MV-4-11 (cell line): Measurements from ENCODE around the gene CDIPT.

Source experiments
- DNase-seq: peaks from one replicate; lab custom pipeline; 2025; lab: John Stamatoyannopoulos, UW

The CDIPT gene

DNA sequence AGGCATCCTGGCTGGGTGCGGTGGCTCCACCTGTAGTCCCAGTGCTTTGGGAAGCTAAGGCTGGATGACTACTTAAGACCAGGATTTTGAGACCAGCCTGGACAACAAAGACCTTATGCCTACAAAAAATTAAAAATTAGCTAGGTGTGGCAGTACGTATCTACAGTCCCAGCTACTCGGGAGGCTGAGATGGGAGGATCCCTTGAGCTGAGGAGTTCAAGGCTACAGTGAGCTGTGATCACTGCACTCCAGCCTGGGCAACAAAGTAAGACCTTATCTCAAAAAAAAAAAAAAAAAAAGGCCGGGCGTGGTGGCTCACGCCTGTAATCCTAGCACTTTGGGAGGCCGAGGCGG, 36.7 kb downstream of the CDIPT start:
- DNase-seq: no peak

DNA sequence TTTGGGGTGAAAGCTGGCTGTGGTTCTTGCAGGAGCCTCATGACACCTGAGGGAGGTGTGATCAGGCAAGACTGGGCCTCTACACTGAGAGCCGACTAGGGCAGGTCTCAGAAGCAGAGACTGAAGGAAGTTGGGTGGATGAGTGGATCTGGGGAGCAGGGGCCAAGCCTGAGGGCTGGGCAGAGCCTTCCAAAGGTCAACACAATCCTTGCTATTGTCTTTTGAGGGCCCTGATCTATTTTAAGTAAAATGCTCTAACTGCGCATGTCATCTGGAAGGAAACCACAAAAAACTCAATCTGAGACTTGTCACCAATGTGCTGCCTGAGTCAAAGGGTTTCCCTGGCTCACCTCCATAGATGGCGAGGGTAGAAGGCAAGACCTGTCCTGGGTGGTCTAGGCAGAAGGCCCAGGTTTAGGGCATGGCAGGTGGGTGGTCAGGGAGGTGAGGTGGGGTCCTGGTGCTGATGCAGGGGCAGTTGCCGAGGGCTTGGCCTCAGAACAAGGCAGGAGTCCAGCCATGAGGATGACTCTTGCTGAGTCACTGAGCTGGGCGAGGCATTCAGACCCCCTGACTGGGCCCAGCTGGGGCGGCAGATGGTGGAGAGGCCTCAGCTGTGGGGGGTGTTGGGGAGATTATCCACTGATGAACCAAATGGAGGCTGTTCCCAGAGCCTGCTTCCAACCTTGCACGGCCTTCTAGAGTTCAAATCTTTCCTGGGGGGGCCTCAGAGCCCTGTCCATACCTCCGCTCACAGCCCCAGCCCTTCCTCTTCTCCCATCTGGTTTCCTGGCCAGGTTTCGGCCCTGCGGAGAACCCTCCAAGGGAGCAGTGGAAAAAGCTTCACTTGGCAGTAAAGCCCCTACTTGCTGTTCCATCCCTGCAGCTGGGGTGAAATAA, 37.6 kb downstream of the CDIPT start:
- peak; percentile 37 for DNase-seq

DNA sequence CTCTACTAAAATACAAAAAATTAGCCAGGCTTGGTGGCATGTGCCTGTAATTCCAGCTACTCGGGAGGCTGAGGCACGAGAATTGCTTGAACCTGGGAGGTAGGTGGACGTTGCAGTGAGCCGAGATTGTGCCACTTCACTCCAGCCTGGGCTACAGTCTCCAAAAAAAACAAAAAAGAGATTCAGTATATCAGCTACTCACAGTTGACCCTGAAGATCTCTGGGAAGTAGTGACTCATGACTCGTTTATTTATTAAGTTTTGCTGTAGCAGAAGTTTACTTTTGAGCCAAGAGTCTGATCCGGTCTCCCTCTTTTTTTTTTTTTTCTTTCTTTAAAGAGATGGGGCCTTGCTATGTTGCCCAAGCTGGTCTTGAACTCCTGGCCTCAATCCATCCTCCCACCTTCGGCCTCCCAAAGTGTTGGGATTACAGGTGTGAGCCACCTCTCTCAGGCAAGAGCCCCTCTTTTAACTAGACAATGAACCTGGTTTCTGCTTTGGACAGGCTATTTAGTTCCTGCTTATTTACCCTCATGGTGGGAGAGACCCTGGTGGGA, 38.4 kb downstream of the CDIPT start:
- DNase-seq: peak; percentile 33

DNA sequence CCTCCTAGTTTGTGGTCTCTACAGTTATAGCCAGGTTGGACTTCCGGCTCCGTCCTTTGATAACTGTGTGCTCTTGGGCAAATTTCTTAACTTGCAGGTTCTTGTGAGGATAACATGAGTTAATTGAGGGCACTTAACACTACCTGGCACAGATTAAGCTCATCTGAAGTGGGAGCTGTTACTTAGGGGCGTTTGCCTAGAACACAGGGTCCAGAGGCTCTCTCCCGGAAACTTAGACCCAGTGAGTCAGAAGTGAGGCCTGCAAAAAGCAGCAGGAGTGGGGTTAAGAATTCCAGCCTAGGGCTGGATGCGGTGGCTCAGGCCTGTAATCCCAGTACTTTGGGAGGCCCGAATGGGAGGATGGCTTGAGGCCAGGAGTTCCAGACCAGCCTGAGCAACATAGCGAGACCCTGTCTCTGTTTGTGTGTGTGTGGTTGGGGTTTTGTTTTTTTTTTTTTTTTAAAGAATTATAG, 41.3 kb downstream of the CDIPT start:
- no peak for DNase-seq

DNA sequence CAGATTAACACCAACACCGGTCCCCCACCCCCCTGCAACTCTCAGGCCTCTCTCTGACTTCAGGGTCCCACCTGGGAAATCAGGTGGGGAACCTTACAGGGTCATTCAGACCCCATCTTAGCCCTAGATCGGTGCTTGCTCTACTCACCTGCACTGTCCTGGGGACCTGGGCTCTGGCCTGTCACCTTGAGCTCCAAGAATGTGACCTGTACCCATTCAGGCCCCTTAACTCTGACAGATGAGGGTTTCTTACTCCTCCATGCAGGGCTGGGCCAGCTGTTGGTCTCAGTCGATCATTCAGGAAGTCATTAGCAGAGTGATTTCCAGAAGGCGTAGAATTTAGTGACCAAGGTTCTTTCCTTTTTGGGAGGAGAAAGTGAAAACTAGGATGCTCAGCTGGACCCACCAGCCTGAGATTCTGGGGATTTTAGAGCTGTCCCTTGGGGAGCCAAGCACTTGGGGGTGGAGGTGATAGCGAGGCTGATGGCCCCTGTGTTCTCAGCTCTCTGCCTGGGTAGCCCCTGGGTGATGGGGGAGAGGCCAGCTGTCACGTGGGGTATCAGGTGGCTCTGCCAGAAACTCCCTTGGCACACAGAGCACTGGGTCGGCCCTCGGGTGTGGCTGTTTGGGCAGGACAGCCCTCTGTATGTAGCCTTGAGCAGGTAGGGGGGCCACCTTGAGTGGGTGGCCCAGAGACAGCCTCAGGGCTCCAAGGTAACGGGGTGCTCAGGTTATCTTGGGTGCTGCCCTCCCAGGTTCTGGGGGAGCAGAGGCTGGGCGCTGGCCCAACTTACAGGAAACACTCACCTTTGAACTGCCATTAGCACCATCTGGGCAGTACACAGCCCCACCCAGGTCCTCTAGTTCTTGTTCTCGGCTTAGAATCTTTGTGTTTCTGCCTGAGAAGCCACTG, 42.0 kb downstream of the CDIPT start:
- DNase-seq: no peak

DNA sequence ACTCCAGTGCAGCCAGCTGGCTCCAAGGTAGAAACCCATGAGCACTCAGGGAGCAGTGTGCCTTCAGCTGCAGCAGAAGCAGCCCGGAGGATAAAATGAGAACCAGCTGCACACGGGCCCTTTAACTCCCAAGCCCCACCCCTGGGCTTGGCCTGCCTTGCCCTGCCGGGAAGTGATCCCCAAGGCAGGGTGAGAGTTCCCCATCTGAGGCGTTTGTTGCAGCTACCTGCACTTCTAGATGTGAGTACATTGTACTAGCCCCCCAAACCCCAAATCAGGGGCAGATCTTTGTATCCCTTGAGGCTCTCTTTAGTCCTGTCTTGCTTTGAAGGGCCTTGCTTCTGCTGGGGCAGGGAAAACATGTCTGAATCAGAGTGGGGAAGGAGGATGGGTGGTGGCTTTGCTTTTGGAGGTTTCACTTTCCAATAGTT, 42.7 kb downstream of the CDIPT start, which contains the start of gene MVP:
Gene MVP, plus strand, starts transcription at position 192 of the 431 bp plus-strand sequence. CDS start 10,088 bp downstream, outside the sequence.
- DNase-seq: peak; percentile 70

DNA sequence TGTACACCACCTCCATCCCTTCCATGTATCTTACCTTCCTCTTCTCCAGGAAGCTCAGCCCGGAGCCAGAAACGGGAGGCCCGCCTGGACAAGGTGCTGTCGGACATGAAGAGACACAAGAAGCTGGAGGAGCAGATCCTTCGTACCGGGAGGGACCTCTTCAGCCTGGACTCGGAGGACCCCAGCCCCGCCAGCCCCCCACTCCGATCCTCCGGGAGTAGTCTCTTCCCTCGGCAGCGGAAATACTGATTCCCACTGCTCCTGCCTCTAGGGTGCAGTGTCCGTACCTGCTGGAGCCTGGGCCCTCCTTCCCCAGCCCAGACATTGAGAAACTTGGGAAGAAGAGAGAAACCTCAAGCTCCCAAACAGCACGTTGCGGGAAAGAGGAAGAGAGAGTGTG, 43.5 kb downstream of the CDIPT start:
- no peak for DNase-seq

DNA sequence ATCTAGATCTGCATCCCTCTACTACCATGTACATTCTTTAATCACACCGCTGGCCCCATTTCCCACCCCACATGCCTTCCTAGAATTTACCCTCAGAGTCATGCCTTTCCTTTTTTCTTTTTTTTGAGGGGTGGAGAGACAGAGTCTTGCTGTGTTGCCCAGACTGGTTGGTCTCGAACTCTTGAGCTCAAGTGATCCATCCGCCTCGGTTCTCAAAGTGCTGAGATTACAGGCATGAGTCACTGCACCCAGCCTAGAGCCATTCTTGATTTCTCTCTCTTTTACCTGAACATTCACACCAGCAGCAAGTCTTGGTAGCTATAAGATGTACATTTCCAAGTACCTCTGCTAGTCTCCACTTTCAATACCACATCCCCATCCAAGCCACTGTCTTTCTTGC, 44.9 kb downstream of the CDIPT start:
- DNase-seq: no peak

DNA sequence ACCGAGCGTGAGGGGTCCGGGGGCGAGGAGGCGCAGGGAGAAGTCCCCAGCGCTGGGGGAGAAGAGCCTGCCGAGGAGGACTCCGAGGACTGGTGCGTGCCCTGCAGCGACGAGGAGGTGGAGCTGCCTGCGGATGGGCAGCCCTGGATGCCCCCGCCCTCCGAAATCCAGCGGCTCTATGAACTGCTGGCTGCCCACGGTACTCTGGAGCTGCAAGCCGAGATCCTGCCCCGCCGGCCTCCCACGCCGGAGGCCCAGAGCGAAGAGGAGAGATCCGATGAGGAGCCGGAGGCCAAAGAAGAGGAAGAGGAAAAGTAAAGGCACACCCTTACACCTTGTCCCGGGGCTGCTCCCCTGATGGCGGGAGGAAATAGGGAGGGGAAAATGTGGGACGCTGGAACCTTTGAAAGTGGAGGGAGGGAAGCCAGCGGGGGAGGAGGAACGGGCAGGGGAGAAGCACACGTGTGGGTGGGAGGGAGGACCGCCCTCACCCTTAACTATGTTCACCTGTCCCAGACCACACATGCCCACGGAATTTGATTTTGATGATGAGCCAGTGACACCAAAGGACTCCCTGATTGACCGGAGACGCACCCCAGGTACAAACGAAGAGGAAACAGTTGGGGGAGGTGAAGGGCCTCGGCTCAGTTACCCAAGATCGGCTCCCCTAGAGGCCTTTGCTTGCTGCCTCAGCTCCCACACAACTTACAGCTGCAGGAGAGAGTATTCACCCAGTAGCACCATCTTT, 46.2 kb downstream of the CDIPT start:
- DNase-seq: peak; percentile 47

DNA sequence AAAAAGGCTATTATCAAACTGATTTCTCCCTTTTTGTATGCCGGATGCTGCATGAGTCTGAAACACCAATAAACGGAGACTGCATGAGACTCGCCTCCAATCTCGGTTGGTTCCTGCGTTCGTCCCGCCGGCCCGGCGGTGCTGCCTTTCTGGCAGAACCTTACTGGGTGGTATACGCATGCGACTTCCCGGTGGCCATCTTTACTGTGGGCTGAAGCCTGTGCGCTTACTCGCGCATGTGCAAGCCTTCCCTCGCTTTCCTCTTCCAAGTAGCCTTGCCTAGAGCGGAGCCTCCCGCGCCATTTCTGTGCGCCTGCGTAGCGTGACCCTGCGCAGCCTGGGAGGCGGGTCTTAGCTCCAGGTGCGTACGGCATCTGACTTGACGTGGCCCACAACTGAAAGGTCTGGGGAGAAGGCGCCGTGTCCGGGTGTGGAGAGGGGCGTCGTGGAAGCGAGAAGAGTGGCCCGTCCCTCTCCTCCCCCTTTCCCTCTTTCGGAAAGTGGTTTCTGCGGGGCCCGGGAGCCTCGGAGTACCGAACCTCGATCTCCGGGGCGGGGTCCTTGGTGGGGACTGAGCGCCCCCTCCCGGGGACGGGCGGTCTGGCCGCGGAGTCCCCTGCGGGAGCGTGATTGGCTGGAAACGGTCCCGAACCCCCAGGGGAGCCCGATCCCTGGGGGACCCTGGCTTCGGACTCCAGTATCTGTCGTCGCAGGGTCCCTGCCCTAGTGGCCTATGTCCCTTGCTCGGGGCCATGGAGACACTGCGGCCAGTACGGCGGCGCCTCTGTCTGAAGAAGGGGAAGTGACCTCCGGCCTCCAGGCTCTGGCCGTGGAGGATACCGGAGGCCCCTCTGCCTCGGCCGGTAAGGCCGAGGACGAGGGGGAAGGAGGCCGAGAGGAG, 47.0 kb downstream of the CDIPT start, which contains the start of gene PAGR1:
Gene PAGR1, plus strand, starts transcription at position 360 of the 901 bp plus-strand sequence. Its CDS starts 374 bp downstream, at position 734.
- DNase-seq: peak; percentile 99

DNA sequence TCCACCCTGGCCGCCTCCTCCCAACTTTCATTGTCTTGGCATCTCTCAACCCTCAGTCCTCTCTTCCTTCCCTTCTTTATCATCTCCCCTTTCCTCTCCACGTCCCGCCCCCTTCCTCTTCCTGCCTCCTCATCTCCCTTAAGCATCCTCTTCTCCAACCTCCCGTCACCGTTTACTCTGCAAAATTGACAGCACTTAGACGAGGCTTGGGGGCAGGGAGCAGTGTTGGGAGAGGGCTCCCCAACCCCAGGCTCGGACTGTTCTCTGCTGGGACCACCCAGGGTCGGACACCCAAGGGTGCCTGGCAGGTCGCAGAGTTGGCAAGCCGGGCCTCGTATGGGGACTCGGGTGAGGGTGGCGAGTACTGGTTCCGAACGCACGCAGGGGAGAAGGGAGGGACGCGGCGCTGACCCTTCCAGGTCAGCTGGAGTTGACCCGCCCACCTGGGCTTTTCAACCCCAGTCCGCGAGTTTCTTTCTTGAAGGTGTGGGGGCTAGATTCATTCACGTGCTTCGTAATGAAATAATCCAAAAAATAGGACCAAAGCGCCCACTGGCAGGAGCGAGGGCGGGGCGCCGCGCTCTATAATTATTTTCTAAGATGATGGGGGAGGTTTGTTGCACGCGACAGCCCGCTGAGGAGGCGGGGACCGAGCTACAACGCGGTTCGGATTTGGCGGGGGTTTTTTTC, 47.8 kb downstream of the CDIPT start:
- DNase-seq: no peak

DNA sequence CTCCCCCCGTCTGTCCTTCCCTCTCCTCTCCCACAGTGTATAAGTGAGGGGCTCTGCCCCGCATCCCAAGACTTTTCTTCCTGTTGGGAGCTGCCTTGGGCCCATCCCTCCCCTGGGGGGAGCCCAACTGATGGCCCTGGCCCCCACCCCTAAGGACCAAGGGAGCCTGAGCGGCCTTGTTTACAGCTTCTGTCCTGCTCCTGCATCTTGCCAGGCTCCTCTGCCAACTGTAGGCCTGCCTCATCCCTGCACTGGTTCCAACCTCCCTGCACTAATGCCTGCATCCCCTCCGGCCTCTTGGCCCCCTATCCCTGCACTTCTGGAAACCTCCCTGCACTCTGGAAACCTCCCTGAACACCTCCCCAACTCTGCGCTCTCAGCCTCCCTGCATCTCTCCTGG, 48.4 kb downstream of the CDIPT start:
- no peak for DNase-seq

DNA sequence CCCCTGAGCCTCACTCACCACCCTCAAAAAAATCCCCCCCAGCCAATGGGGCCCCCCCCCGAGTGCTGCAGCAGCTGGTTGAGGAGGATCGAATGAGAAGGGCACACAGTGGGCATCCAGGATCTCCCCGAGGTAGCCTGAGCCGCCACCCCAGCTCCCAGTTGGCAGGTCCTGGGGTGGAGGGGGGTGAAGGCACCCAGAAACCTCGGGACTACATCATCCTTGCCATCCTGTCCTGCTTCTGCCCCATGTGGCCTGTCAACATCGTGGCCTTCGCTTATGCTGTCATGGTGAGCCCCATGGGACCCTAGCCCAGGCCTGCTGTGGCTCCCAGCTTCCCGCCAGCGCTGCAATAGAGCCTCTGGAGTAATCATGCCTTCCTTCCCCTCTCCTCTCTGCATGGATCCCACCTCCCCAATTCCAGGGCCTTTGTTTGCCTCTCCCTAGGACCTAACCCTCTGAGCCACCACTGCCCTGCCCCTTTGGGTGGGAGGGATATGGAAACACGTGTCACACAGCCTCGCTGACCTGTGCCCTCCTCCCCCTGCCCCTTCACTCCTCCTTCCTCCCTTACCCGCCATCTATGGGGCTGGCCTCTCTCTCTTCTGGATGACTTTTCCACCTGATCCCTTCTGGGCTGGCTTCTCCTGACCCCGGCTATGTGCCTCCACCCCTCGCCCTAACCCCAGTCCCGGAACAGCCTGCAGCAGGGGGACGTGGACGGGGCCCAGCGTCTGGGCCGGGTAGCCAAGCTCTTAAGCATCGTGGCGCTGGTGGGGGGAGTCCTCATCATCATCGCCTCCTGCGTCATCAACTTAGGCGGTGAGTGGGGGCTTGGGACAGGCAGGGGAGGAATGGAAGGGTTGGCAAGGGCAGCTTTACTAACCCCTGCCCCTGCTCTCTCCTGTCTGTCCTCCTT, 49.1 kb downstream of the CDIPT start:
- DNase-seq: no peak

DNA sequence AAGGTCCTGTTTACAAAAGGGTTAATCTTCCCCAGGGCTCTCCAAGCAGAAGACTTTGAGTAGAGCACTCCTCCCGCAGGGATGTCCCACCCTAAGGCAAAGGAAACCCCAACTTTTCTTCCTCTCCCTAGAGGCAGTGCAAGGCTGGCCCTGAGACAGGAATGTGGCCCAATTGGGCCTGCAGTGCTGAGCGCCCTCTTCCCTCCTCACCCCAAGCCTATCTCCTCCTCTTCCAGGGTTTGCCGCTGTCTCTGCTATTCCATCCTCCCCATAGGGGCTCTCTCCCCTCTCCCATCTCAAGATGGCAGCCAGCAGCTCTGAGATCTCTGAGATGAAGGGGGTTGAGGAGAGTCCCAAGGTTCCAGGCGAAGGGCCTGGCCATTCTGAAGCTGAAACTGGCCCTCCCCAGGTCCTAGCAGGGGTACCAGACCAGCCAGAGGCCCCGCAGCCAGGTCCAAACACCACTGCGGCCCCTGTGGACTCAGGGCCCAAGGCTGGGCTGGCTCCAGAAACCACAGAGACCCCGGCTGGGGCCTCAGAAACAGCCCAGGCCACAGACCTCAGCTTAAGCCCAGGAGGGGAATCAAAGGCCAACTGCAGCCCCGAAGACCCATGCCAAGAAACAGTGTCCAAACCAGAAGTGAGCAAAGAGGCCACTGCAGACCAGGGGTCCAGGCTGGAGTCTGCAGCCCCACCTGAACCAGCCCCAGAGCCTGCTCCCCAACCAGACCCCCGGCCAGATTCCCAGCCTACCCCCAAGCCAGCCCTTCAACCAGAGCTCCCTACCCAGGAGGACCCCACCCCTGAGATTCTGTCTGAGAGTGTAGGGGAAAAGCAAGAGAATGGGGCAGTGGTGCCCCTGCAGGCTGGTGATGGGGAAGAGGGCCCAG, 50.0 kb downstream of the CDIPT start:
- DNase-seq: no peak

DNA sequence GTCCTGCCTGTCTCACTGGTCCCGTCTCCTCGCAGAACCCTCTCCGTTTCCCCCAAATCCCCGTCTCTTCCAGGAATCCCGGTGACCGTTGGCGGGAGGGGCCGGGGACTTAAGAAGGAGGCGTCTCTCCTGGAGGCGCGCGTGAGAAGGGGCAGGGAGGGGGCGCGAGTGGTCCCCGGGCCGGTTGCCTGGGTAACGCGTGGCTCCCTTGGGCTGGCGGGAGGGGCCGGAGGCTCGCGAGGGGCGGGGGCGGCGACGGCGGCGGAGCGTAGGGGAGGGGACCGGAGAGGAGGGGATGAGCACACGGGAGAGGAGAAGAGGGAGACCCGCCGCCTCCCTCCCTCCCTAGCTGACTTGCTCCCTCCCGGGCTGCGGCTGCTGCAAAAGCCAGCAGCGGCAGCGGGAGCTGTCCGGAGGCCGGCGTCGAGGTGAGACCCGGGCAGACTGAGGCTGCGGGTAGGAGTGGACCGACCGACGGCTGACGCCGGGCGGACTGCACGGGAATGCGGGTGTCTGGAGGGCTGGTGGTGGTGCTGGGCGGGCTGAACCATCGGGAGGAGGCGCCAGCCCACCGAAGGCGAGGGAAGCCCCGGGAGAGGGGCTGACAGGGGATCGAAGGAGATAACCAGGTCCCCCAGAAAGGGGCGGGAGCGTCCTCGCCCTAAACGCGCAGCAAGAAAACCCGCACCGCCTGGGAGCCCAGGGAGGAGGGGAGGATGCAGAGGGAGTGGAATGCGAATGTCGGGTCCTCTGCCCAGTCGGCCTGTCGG, 50.9 kb downstream of the CDIPT start, which contains the start of gene PRRT2:
Gene PRRT2, plus strand, starts transcription at position 298 of the 770 bp plus-strand sequence. CDS start 862 bp downstream, outside the sequence.
- no peak for DNase-seq

DNA sequence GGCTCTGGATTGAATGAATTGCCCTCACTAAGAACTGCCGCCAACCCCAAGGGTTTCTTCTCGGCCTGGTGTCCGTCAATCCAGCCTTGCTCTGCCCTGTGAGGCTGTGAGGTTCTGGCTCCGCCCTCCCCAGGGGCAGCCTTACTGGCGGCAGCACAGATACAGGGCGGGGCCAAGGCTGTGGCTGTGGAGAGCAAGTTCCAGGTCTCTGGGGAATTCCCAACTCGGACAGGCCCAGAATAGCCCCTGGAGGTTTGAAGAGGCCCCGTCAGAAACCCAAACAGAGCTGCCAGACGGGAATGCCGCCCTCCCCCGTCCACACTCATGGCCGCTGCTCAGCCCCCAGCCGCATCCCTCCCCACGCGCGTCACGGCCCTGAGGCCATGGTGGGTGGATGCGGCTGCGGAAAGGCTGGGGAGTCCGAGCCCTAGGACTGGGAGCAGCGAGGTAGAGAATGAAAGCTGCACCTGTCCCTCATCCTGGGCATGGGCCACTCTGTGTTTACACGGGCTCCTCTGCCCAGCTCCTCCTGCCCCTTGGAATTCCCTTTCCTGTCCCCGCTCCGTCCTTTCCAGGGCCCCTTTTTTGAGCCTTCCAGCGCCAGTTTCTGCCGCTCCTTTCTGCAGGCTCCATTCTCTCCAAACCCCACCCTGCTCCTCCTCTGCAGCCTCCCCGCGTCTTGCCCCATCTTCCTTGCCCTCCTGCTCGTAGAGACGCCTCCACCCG, 51.7 kb downstream of the CDIPT start:
- DNase-seq: peak; percentile 84
